ENCODE measurements around the gene OLFM2.

DNA sequence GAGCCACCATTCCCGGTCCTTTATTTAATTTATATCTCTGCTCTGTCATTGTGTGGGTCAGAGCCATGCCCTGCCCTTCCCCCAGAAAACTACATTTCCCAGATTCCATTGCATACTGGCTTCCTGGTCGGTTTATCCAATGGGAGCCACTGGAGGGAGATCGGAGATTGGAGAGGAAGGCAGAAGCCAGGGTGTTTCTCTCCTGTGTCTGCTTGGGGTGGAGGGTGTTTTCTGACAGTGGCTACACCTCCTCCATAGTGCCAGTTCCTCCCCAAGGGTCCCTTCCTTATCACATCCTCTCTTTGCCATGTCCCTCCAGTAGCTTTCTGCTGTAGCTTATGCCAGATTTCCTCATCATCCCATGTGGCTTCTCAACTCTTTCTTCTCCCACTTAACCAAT is 19.0 kb downstream of the OLFM2 start:
- TF ChIP-seq RAD21 (conservative IDR thresholded peaks at IDR 0.05) (no peak), TAF1 (IDR thresholded peaks at IDR 0.05; ENCODE audit: low read depth) (no peak), EP300 (conservative IDR thresholded peaks at IDR 0.05; ENCODE audit: poor library complexity, severe bottlenecking) (no peak), EZH2 (IDR thresholded peaks at IDR 0.05; ENCODE audit: borderline replicate concordance, insufficient read depth, low read length, poor library complexity, severe bottlenecking) (no peak)
- TF ChIP-seq, protein P1, sequence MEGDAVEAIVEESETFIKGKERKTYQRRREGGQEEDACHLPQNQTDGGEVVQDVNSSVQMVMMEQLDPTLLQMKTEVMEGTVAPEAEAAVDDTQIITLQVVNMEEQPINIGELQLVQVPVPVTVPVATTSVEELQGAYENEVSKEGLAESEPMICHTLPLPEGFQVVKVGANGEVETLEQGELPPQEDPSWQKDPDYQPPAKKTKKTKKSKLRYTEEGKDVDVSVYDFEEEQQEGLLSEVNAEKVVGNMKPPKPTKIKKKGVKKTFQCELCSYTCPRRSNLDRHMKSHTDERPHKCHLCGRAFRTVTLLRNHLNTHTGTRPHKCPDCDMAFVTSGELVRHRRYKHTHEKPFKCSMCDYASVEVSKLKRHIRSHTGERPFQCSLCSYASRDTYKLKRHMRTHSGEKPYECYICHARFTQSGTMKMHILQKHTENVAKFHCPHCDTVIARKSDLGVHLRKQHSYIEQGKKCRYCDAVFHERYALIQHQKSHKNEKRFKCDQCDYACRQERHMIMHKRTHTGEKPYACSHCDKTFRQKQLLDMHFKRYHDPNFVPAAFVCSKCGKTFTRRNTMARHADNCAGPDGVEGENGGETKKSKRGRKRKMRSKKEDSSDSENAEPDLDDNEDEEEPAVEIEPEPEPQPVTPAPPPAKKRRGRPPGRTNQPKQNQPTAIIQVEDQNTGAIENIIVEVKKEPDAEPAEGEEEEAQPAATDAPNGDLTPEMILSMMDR (IDR thresholded peaks at IDR 0.05; ENCODE audit: poor library complexity, severe bottlenecking) = no peak
- TF ChIP-seq, protein P2, sequence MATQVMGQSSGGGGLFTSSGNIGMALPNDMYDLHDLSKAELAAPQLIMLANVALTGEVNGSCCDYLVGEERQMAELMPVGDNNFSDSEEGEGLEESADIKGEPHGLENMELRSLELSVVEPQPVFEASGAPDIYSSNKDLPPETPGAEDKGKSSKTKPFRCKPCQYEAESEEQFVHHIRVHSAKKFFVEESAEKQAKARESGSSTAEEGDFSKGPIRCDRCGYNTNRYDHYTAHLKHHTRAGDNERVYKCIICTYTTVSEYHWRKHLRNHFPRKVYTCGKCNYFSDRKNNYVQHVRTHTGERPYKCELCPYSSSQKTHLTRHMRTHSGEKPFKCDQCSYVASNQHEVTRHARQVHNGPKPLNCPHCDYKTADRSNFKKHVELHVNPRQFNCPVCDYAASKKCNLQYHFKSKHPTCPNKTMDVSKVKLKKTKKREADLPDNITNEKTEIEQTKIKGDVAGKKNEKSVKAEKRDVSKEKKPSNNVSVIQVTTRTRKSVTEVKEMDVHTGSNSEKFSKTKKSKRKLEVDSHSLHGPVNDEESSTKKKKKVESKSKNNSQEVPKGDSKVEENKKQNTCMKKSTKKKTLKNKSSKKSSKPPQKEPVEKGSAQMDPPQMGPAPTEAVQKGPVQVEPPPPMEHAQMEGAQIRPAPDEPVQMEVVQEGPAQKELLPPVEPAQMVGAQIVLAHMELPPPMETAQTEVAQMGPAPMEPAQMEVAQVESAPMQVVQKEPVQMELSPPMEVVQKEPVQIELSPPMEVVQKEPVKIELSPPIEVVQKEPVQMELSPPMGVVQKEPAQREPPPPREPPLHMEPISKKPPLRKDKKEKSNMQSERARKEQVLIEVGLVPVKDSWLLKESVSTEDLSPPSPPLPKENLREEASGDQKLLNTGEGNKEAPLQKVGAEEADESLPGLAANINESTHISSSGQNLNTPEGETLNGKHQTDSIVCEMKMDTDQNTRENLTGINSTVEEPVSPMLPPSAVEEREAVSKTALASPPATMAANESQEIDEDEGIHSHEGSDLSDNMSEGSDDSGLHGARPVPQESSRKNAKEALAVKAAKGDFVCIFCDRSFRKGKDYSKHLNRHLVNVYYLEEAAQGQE (IDR thresholded peaks at IDR 0.05; ENCODE audit: borderline replicate concordance) = no peak
